GM12878 (cell line): ENCODE measurements around the gene CCDC120.

ENCODE experiments used
- CTCF ChIP-seq, 3 experiments: IDR thresholded peaks in 2 of 3; conservative IDR thresholded peaks in 1 of 3; 2 replicates each; pipeline ENCODE4 v1.5.1; 2011; ENCODE audit warnings: low read depth in 3 of 3, low read length in 3 of 3, mild to moderate bottlenecking in 3 of 3, control low read depth in 2 of 3, moderate library complexity in 2 of 3, inconsistent platforms in 1 of 3, mixed read lengths in 1 of 3; ENCODE audit not compliant: control insufficient read depth in 2 of 3, insufficient read depth in 1 of 3; ENCODE audit errors: extremely low read depth in 1 of 3
- POLR2A ChIP-seq: IDR thresholded peaks from 2 replicates; pipeline ENCODE4 v1.6.1; 2011; ENCODE audit warnings: low read depth, mild to moderate bottlenecking, low read length
- SP1 ChIP-seq: IDR thresholded peaks from one replicate; pipeline ENCODE4 v1.6.1; 2011; ENCODE audit warnings: low read depth, low read length

GRCh38 chrX:49061916-49062315, 3.1 kb downstream of the CCDC120 start:
- no peak for TF ChIP-seq POLR2A
- no peak for TF ChIP-seq CTCF (IDR thresholded peaks at IDR 0.05 in 2 of 3, conservative IDR thresholded peaks at IDR 0.05 in 1 of 3; ENCODE audit: control insufficient read depth in 2 of 3, extremely low read depth in 1 of 3, insufficient read depth in 1 of 3, low read depth in 3 of 3, low read length in 3 of 3)
- TF ChIP-seq SP1, result no peak
